Retinal pigment epithelial cell (primary cell): ENCODE measurements around the gene GNG7.
"Not testable (repeated sequence)": the region's sequence is repeated elsewhere in the genome, so short reads cannot be mapped to it uniquely, and the experiment has no call there.

Source experiments
- DNase-seq: peaks from one replicate; pipeline ENCODE4 v3.0.0-alpha.2; 2010; ENCODE audit warnings: low read depth
- H3K4me3 ChIP-seq: 2 replicates; pipeline ENCODE4 v1.5.1; 2011; ENCODE audit warnings: mild to moderate bottlenecking, low read length, control low read depth, moderate library complexity
- CTCF ChIP-seq: conservative IDR thresholded peaks from 2 replicates; pipeline ENCODE4 v1.5.1; 2011; ENCODE audit warnings: low read depth, low read length, control low read depth, inconsistent platforms

Gene GNG7

DNA sequence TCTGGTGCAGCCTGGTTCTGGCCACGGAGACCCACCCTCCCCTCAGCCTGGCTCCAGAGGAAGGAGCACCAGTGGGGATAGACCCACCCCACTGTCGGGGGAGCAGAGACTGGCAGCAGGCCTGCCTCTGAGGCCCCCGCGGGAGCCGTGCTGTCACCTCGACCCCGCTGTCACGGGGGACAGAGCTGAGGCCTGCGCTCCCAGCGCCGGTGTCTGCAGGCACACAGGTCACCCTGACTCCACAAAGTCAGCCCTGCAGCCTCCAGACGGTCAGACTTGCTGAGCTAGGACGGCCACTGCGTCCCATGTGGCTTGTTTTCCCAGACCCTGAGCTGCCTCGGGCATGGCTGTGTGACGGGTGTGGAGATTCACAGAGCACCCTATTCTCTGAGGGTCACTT lies 32.3 kb downstream of the GNG7 start:
- no peak for TF ChIP-seq CTCF
- DNase-seq: no peak
- H3K4me3 ChIP-seq: no peak overlapping the region

GRCh38 chr19:2668175-2668763 lies 34.2 kb downstream of the GNG7 start:
- H3K4me3 ChIP-seq: no peak overlapping the region
- TF ChIP-seq CTCF: no peak
- DNase-seq: no peak

- not testable (repeated sequence) for H3K4me3 ChIP-seq, DNase-seq
These were observed 35.1 kb downstream of the GNG7 start for GRCh38 chr19:2667349-2667748.

DNA sequence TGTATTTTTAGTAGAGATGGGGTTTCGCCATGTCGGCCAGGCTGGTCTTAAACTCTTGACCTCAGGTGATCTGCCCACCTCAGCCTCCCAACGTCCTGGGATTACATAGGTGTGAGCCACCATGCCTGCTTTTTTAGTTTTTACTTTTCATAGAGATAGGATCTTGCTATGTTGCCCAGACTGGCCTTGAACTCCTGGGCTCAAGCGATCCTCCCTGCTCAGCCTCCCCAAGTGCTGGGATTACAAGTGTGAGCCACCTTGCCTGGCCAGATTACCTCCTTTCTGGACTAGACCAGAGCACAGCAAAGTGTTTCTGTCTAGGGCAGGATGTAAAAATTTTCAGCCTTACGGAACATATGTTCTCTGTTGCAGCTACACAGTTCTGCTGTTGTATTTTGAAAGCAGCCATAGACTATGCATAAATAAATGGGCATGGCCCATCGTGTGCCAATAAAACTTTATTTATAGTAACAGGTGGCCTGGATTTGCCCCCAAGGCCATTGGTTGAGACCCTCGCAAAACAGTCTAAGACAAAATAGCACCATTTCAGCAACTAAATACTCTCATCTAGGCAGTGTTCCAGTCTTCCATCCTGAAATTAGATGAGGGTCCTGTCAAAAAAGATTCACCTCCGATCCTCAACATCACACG lies 36.0 kb downstream of the GNG7 start:
- H3K4me3 ChIP-seq: no peak overlapping the region
- no peak for TF ChIP-seq CTCF
- no peak for DNase-seq

GRCh38 chr19:2665103-2665502 lies 37.4 kb downstream of the GNG7 start:
- TF ChIP-seq CTCF: no peak

DNA sequence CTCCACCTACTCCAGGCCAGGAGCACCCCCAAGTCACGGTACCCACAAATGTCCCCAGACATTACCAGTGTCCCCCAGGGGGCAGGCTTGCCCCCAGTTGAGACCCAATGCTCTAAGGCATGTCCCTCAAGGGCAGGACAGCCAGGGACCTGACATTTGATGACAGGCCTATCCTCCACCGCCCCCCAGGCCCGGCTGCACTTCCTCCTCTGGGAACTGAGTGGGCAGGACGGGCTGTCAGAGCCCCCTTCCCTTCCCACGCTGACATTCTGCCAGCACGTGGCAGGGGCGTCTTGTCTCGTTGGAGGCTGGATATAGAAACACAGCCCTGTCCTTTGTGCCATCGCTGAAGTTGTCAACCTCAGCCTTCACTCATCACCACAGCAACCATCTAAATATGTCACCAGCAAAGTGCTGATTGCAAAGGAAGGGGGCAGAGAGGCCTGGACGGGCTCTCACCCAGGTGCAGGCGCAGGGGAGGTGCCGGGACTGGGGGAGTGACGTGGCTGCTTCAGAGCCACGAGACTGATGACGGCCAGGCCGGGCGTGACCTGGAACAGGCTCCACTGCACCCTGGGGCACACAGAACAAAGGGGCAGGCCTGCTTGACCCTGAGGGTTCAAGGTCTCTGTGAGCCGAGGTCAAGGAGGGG lies 38.4 kb downstream of the GNG7 start:
- DNase-seq: no peak
- no peak for TF ChIP-seq CTCF

More at GRCh38 chr19:2665103-2665502, 37.4 kb downstream of the GNG7 start:
- H3K4me3 ChIP-seq: no peak overlapping the region
- DNase-seq: no peak

DNA sequence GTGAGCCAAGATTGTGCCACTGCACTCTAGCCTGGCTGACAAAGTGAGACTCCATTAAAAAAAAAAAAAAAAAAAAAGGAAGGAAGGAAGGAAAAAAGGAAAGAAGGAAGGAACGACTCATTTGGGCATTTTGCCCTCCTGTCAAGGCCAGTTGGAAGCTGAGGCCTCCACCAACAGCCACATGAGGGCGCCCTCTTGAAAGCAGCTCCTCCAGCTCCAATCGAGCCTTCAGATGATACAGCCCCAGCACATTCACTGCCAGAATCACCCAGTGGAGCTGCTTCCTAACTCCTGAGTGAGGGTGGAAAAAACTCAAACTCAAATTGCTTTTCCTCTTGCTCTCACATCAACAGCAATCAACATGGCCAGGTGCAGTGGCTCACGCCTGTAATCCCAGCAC lies 40.9 kb downstream of the GNG7 start:
- no peak overlapping the region for H3K4me3 ChIP-seq
- TF ChIP-seq CTCF: peak; percentile 31
- DNase-seq: no peak

More for the DNA sequence above, 38.4 kb downstream of the GNG7 start:
- H3K4me3 ChIP-seq: no peak overlapping the region
